ENCODE data around the gene DTHD1. TPM values are rescaled to one million over a fixed set of nuclear protein-coding genes. Genes with fewer than 3 reads are reported as not detected.

The DTHD1 gene
- total and polyA plus RNA-seq, 10 of the 15 experiments (the other 5 are each of a cell fraction or from before 2014, with no cell fraction given) = 0.05 to 2.8 (median 1.4) TPM

DNA sequence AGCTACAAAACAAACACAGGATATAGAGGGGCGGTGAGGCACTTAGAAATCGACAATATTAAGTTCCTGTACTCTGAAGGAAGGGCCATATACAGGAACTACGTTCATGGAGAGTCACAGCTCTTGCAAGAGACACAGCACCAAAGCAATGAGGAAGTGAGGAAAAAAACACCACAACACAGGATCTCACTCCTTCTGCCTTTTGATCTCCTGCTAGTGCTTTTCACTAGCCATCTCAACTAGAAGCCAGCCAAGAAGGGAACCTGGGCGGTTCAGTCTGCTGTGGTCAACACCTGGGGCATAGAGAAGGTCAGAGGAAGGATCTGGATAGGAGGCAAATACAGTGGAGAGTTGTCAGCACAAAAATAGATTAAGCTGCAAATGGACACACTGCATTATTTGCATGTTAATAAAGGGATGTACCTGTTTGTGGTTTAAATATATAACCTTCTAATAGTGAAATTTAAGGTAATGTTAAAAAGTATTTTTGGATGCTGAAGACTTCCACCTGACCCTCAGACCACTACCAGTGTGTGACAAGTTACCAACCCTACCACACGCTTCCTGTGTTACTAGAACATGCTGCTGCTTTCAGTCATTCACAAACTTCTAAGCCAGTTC lies 104.6 kb downstream of the DTHD1 start (continued):
- TF ChIP-seq ZNF592 (IDR thresholded peaks at IDR 0.05) (no peak), JUNB (IDR thresholded peaks at IDR 0.05) (0 out of 2 replicates have a peak, but pooled peaks have one; percentile 37), NKRF (conservative IDR thresholded peaks at IDR 0.05) (no peak), GABPA (IDR thresholded peaks at IDR 0.05; ENCODE audit: low read depth) (no peak), ATF7 (IDR thresholded peaks at IDR 0.05; ENCODE audit: low read depth) (no peak), RBBP5 (conservative IDR thresholded peaks at IDR 0.05) (no peak; the same call in 1 of the 2 replicates), NR2F1 (conservative IDR thresholded peaks at IDR 0.05) (peak; percentile 65), ASH2L (IDR thresholded peaks at IDR 0.05; ENCODE audit: borderline replicate concordance, low read depth) (no peak), HDAC6 (IDR thresholded peaks at IDR 0.05; ENCODE audit: unreplicated experiment) (no peak), DPF2 (IDR thresholded peaks at IDR 0.05) (peak; percentile 67; the same call in 1 of the 2 replicates), POLR2AphosphoS2 (IDR thresholded peaks at IDR 0.05; ENCODE audit: low read depth, low read length) (no peak), CHD2 (IDR thresholded peaks at IDR 0.05; ENCODE audit: borderline replicate concordance, low read depth, low read length) (no peak), SMAD1 (IDR thresholded peaks at IDR 0.05; ENCODE audit: low read depth, partially characterized antibody) (no peak), IRF4 (IDR thresholded peaks at IDR 0.05; ENCODE audit: low read depth, low read length) (peak; percentile 17; the same call in 1 of the 2 replicates), PRDM15 (CRISPR knock-in tag; IDR thresholded peaks at IDR 0.05) (no peak), NRF1 (conservative IDR thresholded peaks at IDR 0.05; ENCODE audit: low read depth, low read length) (no peak), KAT2A (conservative IDR thresholded peaks at IDR 0.05; ENCODE audit: control insufficient read depth, low read depth, low read length) (no peak), ZNF217 (IDR thresholded peaks at IDR 0.05) (no peak), MXI1 (IDR thresholded peaks at IDR 0.05; ENCODE audit: low read depth, low read length) (no peak), PAX5 (IDR thresholded peaks at IDR 0.05; ENCODE audit: borderline replicate concordance, low read depth, low read length) (0 out of 2 replicates have a peak, but pooled peaks have one; percentile 16), SREBF1 (IDR thresholded peaks at IDR 0.05; ENCODE audit: low read length) (no peak), CHD1 (IDR thresholded peaks at IDR 0.05; ENCODE audit: low read depth, low read length) (no peak), EZH2 (IDR thresholded peaks at IDR 0.05; ENCODE audit: borderline replicate concordance, control insufficient read depth, low read depth, low read length) (no peak)
